HG03159 (cell line): ENCODE results near the gene FBXL17.

Source experiments
- ATAC-seq: cut with Tn5 transposase; IDR thresholded peaks from one replicate; pipeline ENCODE4 v1.9.1; 2021; ENCODE audit warnings: mild to moderate bottlenecking, moderate library complexity; ENCODE audit not compliant: unreplicated experiment

Gene FBXL17

DNA sequence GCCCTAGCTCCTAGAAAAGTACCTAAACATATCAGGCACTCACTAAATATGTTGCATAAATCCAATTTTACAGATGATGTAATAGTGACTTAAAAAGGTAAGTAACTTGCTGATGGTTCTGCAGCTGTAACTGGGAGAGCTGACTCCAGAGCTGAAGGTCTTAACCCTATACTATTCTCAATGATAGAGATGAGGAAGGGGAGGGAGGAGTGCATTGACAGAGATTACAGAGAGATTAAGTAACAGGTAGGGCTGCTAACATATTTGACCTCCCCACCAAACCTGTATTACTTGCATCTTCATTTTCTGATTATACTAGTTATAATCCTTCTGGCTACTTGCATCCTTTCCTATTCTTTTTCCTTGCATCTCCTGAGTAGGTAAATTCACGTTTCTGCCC lies 455.8 kb downstream of the FBXL17 start:
- ATAC-seq: no peak

- no peak for ATAC-seq
Measured at GRCh38 chr5:107925200-107925599, 456.7 kb downstream of the FBXL17 start.

DNA sequence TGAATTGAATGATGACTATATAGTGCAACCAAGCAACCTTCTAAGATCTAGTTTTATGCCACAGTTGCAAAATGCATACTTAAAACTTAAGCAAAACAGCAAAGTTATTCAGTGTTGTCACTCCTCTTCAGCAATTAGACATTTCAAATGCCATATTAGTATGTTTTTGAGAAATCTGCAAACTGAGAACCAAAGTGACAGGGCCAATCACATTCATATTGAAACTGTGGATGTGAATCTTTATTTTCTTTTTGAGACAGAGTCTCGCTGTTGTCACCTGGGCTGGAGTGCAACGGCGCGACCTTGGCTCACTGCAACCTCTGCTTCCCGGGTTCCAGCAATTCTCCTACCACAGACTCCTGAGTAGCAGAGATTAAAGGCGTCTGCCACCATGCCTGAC lies 461.9 kb downstream of the FBXL17 start:
- no peak for ATAC-seq

GRCh38 chr5:107919361-107919760 lies 462.5 kb downstream of the FBXL17 start:
- no peak for ATAC-seq

DNA sequence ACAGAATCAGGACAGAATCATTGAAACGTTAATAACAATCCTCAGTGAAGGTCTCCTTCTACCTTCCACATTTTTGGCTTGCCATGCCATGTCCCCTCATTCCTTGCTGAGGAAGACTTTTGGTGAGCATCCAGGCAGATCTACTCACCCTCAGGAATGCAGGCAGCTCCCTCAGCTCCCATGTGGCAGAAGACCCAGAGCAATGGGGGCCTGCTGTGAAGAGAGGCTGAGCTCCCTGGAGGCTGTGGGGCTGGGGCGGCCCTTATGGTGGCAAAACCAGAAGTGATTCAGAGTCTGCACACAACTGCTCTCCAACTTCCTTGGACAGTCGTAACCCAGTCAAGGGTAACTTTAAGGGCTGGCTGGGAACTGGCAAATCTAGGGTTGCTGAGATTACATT lies 463.9 kb downstream of the FBXL17 start:
- no peak for ATAC-seq

GRCh38 chr5:107916731-107917725 lies 464.9 kb downstream of the FBXL17 start:
- no peak for ATAC-seq

- no peak for ATAC-seq
Measured at GRCh38 chr5:107915176-107915812, 466.6 kb downstream of the FBXL17 start.

- ATAC-seq: no peak
Measured at GRCh38 chr5:107913494-107913893, 468.4 kb downstream of the FBXL17 start.

GRCh38 chr5:107900721-107901120 lies 481.2 kb downstream of the FBXL17 start:
- no peak for ATAC-seq

- no peak for ATAC-seq
Measured at GRCh38 chr5:107894361-107894760, 487.5 kb downstream of the FBXL17 start.

- no peak for ATAC-seq
Measured at GRCh38 chr5:107893642-107894041, 488.3 kb downstream of the FBXL17 start.

GRCh38 chr5:107889387-107889786 lies 492.5 kb downstream of the FBXL17 start:
- no peak for ATAC-seq

DNA sequence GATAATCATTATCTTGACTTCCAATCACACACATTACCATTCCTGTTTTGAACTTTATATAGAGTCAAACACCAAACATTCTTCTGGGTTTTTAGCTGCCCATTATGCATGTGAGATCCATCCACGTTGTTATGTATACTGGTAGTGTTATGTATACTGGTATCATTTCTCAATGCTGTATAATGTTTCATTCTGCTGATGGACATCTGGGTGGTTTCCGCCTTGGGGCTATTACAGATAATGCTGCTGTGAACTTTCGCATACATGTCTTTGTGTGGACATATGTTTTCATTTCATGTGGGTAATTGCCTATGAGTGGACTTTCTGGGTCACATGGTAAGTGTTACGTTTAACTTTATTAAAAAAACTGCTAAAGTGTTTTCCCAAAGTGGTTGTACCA lies 493.4 kb downstream of the FBXL17 start:
- no peak for ATAC-seq

DNA sequence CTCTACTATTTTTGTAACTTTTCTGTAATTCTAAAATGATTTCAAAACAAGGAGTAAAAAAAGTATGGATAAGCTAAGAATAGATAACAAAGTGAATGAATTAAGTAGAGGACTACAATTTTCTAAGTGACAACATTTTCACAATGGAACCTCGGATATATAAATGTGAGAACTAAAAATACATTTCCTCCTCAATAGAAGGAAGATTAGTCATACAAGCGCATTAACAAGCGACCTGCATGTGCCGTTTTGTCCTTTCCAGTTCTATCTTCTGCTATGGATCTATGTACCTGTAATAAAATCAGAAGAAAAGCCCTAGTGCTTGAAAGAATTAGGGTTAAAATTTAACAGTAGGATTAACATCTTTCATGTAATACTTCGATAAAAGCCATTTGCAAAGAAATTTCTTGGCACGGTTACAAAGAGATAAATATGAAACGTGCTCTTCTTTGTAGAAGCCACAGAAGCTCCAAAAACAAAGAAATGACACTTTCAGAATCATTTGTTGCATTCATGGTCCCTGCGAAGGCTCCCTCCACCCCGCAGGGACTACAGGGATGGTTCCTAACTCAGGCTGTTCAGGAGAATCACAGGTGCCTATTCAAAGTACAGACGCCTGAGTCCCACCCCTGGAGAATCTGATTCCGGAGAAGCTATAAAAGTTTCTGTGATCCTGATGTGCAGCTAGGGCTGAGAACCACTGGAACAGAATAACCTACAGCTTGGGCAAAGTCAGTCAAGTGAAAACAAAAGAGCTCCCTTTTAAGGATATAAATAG lies 494.5 kb downstream of the FBXL17 start:
- ATAC-seq: no peak

DNA sequence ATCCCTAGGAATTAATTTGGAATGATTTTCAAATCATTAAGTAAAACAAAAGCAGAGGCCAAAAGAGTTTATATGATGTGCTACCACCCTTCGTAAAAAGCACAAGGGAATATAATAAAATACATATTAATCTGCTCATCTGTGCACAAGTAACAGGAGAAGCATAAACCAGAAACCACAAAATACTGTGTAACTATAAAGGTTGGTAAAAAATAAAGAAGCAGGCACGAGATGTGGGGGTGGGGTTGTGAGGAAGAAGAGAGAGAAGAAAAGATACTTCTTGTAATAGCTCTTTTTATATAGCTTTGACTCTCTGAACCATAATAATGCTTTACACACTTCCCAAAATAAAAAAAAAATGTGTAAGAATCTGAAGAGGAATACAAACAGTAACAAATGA lies 496.3 kb downstream of the FBXL17 start:
- ATAC-seq: no peak

- no peak for ATAC-seq
Measured at GRCh38 chr5:107884871-107885270, 497.0 kb downstream of the FBXL17 start.

GRCh38 chr5:107878661-107879060 lies 503.2 kb downstream of the FBXL17 start:
- ATAC-seq: no peak

GRCh38 chr5:107876906-107877305 lies 505.0 kb downstream of the FBXL17 start:
- ATAC-seq: no peak

DNA sequence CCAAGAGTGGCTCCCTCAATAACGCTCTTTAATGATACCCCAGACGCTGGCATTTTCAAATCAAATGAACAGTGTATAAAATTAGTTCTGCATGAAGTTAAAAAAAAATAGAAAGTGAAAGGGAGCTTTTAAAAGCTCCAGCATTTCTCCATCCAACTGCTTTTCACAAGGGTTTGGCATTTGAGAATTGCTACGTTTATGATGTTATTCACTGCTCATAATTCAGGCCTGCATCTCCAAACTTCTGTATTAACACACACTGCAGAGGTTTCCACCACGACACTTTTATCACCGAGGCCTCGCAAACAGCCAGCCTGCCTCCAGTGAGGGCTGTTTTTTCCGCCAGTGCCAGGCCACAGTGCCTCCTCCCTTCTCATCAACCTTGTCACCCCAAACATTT lies 505.6 kb downstream of the FBXL17 start:
- no peak for ATAC-seq

GRCh38 chr5:107875833-107876232 lies 506.1 kb downstream of the FBXL17 start:
- no peak for ATAC-seq

GRCh38 chr5:107874795-107875194 lies 507.1 kb downstream of the FBXL17 start:
- no peak for ATAC-seq
